Mesenchymal stem cell (in vitro differentiated cells and primary cell): Measurements from ENCODE around the gene ZNF37A.
"Not testable (repeated sequence)": the region's sequence is repeated elsewhere in the genome, so short reads cannot be mapped to it uniquely, and the experiment has no call there.

Source experiments
- DNase-seq: peaks from one replicate; pipeline ENCODE4 v3.0.0-alpha.2; 2013
- H2AFZ ChIP-seq: one replicate; pipeline ENCODE4 v1.6.1; 2013; ENCODE audit warnings: low read depth, mild to moderate bottlenecking, control low read depth, inconsistent platforms, low read length, moderate library complexity
- H2AK5ac ChIP-seq: 2 replicates; pipeline ENCODE4 v1.6.1; 2013; ENCODE audit warnings: low read length, moderate library complexity, mild to moderate bottlenecking, inconsistent platforms; ENCODE audit not compliant: severe bottlenecking
- H2BK120ac ChIP-seq: one replicate; pipeline ENCODE4 v1.6.1; 2013; ENCODE audit warnings: low read depth, mild to moderate bottlenecking, inconsistent platforms, low read length, moderate library complexity
- H2BK12ac ChIP-seq, 2 experiments: one replicate each; pipeline ENCODE4 v1.6.1; 2013; ENCODE audit warnings: inconsistent platforms in 2 of 2, low read length in 2 of 2, mild to moderate bottlenecking in 2 of 2, moderate library complexity in 2 of 2, control low read depth in 1 of 2
- H2BK15ac ChIP-seq: one replicate; pipeline ENCODE4 v1.6.1; 2013; ENCODE audit warnings: mild to moderate bottlenecking, low read depth, inconsistent platforms; ENCODE audit not compliant: poor library complexity, severe bottlenecking
- H2BK5ac ChIP-seq: 2 replicates; pipeline ENCODE4 v1.6.1; 2013; ENCODE audit warnings: low read depth, mild to moderate bottlenecking, low read length, control low read depth, inconsistent platforms; ENCODE audit not compliant: poor library complexity, severe bottlenecking
- H3K14ac ChIP-seq, 2 experiments: one replicate each; pipeline ENCODE4 v1.6.1; 2013; ENCODE audit warnings: inconsistent platforms in 2 of 2, low read length in 2 of 2, control low read depth in 1 of 2, mild to moderate bottlenecking in 1 of 2, moderate library complexity in 1 of 2
- H3K18ac ChIP-seq, 2 experiments: one replicate each; pipeline ENCODE4 v1.6.1; 2013; ENCODE audit warnings: inconsistent platforms in 2 of 2, low read length in 2 of 2, control low read depth in 1 of 2, low read depth in 1 of 2, mild to moderate bottlenecking in 1 of 2
- H3K23ac ChIP-seq, 2 experiments: one replicate each; pipeline ENCODE4 v1.6.1; 2013; ENCODE audit warnings: inconsistent platforms in 2 of 2, low read length in 2 of 2, mild to moderate bottlenecking in 2 of 2, moderate library complexity in 2 of 2, control low read depth in 1 of 2
- H3K27ac ChIP-seq: 2 replicates; pipeline ENCODE4 v1.5.1; 2013; ENCODE audit warnings: mild to moderate bottlenecking, moderate library complexity, low read length, control low read depth, inconsistent platforms; ENCODE audit not compliant: poor library complexity, severe bottlenecking
- H3K27me3 ChIP-seq, 2 experiments: 2 replicates each; pipeline versions ENCODE4 v1.6.1 to v1.7.0; 2013; ENCODE audit warnings: low read length in 2 of 2, mild to moderate bottlenecking in 2 of 2, moderate library complexity in 2 of 2, control low read depth in 1 of 2, inconsistent platforms in 1 of 2; ENCODE audit not compliant: control insufficient read depth in 1 of 2, insufficient read depth in 1 of 2
- H3K36me3 ChIP-seq, 2 experiments: 2 replicates each; pipeline versions ENCODE4 v1.6.1 to v1.7.0; 2013; ENCODE audit warnings: low read length in 2 of 2, control low read depth in 1 of 2, inconsistent platforms in 1 of 2, low read depth in 1 of 2, mild to moderate bottlenecking in 1 of 2; ENCODE audit not compliant: insufficient read depth in 2 of 2, control insufficient read depth in 1 of 2
- H3K4ac ChIP-seq, 2 experiments: one replicate each; pipeline ENCODE4 v1.6.1; 2013; ENCODE audit warnings: inconsistent platforms in 2 of 2, low read length in 2 of 2, mild to moderate bottlenecking in 2 of 2, moderate library complexity in 2 of 2, control low read depth in 1 of 2, low read depth in 1 of 2
- H3K4me1 ChIP-seq: 2 replicates; pipeline ENCODE4 v1.6.1; 2013; ENCODE audit warnings: low read depth, low read length, control low read depth; ENCODE audit not compliant: control insufficient read depth, insufficient read depth
- H3K4me2 ChIP-seq: 2 replicates; pipeline ENCODE4 v1.6.1; 2013; ENCODE audit warnings: low read length, mild to moderate bottlenecking, inconsistent platforms; ENCODE audit not compliant: poor library complexity, severe bottlenecking
- H3K4me3 ChIP-seq, 2 experiments: 2 replicates each; pipeline versions ENCODE4 v1.5.1 to v1.7.0; 2013; ENCODE audit warnings: low read length in 2 of 2, mild to moderate bottlenecking in 2 of 2, control low read depth in 1 of 2, low read depth in 1 of 2; ENCODE audit not compliant: insufficient read depth in 1 of 2
- H3K79me1 ChIP-seq: replicated peaks from 2 replicates; pipeline ENCODE4 v1.6.1; 2013; ENCODE audit warnings: mild to moderate bottlenecking, control low read depth, low read length, inconsistent platforms; ENCODE audit not compliant: poor library complexity, severe bottlenecking
- H3K9ac ChIP-seq: 2 replicates; pipeline ENCODE4 v1.7.0; 2013; ENCODE audit warnings: mild to moderate bottlenecking, low read length, moderate library complexity
- H3K9me3 ChIP-seq: 2 replicates; pipeline ENCODE4 v1.7.0; 2013; ENCODE audit warnings: mild to moderate bottlenecking, low read length; ENCODE audit not compliant: control insufficient read depth
- H4K8ac ChIP-seq: one replicate; pipeline ENCODE4 v1.6.1; 2013; ENCODE audit warnings: inconsistent platforms, mild to moderate bottlenecking, low read length, moderate library complexity
- H4K91ac ChIP-seq: one replicate; pipeline ENCODE4 v1.6.1; 2013; ENCODE audit warnings: mild to moderate bottlenecking, low read length, inconsistent platforms
- WGBS: methylation state at CpG from one replicate; pipeline ENCODE4 v1.1.7; 2013; ENCODE audit warnings: mixed read lengths; 5-methylcytosine and 5-hydroxymethylcytosine counted together

The ZNF37A gene

GRCh38 chr10:38072552-38072951 is 21.6 kb upstream of the ZNF37A start:
- H3K4ac ChIP-seq: no peak overlapping the region
- no peak overlapping the region for H2BK120ac ChIP-seq
- H3K9me3 ChIP-seq: no peaks in the 10 kb centered on the region
- H3K27ac ChIP-seq: no peak overlapping the region
- H3K23ac ChIP-seq: no peak overlapping the region
- no peak overlapping the region for H2BK12ac ChIP-seq
- H3K36me3 ChIP-seq: no peaks in the 10 kb centered on the region
- H2AFZ ChIP-seq: no peak overlapping the region
- H3K14ac ChIP-seq: no peak overlapping the region
- H3K79me1 ChIP-seq: no peaks in the 10 kb centered on the region
- H2BK5ac ChIP-seq: no peak overlapping the region
- H3K9ac ChIP-seq: no peak overlapping the region
- H3K4me3 ChIP-seq: no peak overlapping the region
- no peak overlapping the region for H4K8ac ChIP-seq
- no peak overlapping the region for H3K18ac ChIP-seq
- no peak overlapping the region for H3K4me2 ChIP-seq
- no peak overlapping the region for H4K91ac ChIP-seq
- H2BK15ac ChIP-seq: no peak overlapping the region
- H2AK5ac ChIP-seq: no peak overlapping the region
- H3K27me3 ChIP-seq: no peaks in the 10 kb centered on the region
- peaks cover 2% of the 10 kb centered on the region for H3K4me1 ChIP-seq
- no peak for DNase-seq

GRCh38 chr10:38076687-38077086 is 17.4 kb upstream of the ZNF37A start:
- no peak overlapping the region for H2AK5ac ChIP-seq
- no peaks in the 10 kb centered on the region for H3K36me3 ChIP-seq
- H3K9me3 ChIP-seq: no peaks in the 10 kb centered on the region
- no peak overlapping the region for H4K8ac ChIP-seq
- H3K4ac ChIP-seq: no peak overlapping the region
- H4K91ac ChIP-seq: no peak overlapping the region
- 42% methylated on average over 2 of the region's 2 CpGs for WGBS
- no peak overlapping the region for H3K23ac ChIP-seq
- H2AFZ ChIP-seq: no peak overlapping the region
- H2BK5ac ChIP-seq: no peak overlapping the region
- no peak overlapping the region for H2BK15ac ChIP-seq
- no peak overlapping the region for H3K4me2 ChIP-seq
- no peak overlapping the region for H3K18ac ChIP-seq
- H3K9ac ChIP-seq: no peak overlapping the region
- no peaks in the 10 kb centered on the region for H3K79me1 ChIP-seq
- no peak overlapping the region for H2BK12ac ChIP-seq
- no peak overlapping the region for H3K14ac ChIP-seq
- DNase-seq: no peak
- H2BK120ac ChIP-seq: no peak overlapping the region
- H3K27ac ChIP-seq: no peak overlapping the region
- H3K27me3 ChIP-seq: no peaks in the 10 kb centered on the region
- H3K4me3 ChIP-seq: no peak overlapping the region
- H3K4me1 ChIP-seq: no peaks in the 10 kb centered on the region

- H3K4me3 ChIP-seq: peak overlapping the region in 1 of 2 experiments; percentile 96
- not testable (repeated sequence) for H2BK5ac ChIP-seq, H2AFZ ChIP-seq, H3K4me2 ChIP-seq, H3K79me1 ChIP-seq, H4K8ac ChIP-seq, H3K18ac ChIP-seq, H4K91ac ChIP-seq, H3K9me3 ChIP-seq, H2BK12ac ChIP-seq, H3K4me1 ChIP-seq, H3K27ac ChIP-seq, H3K4ac ChIP-seq, H3K27me3 ChIP-seq, DNase-seq, H2AK5ac ChIP-seq, H3K23ac ChIP-seq, H3K14ac ChIP-seq, H2BK15ac ChIP-seq, H2BK120ac ChIP-seq
- H3K9ac ChIP-seq: peak overlapping the region; percentile 96
- H3K36me3 ChIP-seq: peaks cover 0 to 27% of the 10 kb centered on the region in 2 experiments
- 92% methylated on average over 15 of the region's 15 CpGs for WGBS
Measured at GRCh38 chr10:38093318-38093717, 819 bp upstream of the ZNF37A start.

- H3K4me3 ChIP-seq: peak overlapping the region in 1 of 2 experiments; percentile 96
- no peaks in the 10 kb centered on the region for H3K27me3 ChIP-seq
- H3K9me3 ChIP-seq: peaks cover 10% of the 10 kb centered on the region
- no peak overlapping the region for H3K23ac ChIP-seq
- H2BK12ac ChIP-seq: no peak overlapping the region
- H3K9ac ChIP-seq: peak overlapping the region; percentile 96
- WGBS: 91% methylated on average over 10 of the region's 16 CpGs
- H2BK5ac ChIP-seq: no peak overlapping the region
- no peak overlapping the region for H3K14ac ChIP-seq
- no peak for DNase-seq
- H3K4me2 ChIP-seq: no peak overlapping the region
- H2AFZ ChIP-seq: peak overlapping the region; percentile 42
- peaks cover 1% of the 10 kb centered on the region for H3K4me1 ChIP-seq
- H2BK120ac ChIP-seq: no peak overlapping the region
- H2AK5ac ChIP-seq: no peak overlapping the region
- H3K79me1 ChIP-seq: no peaks in the 10 kb centered on the region
- no peak overlapping the region for H4K8ac ChIP-seq
- no peak overlapping the region for H3K4ac ChIP-seq
- H4K91ac ChIP-seq: no peak overlapping the region
- no peak overlapping the region for H3K27ac ChIP-seq
- no peak overlapping the region for H2BK15ac ChIP-seq
- H3K18ac ChIP-seq: no peak overlapping the region
- peaks cover 0 to 31% of the 10 kb centered on the region in 2 experiments for H3K36me3 ChIP-seq
Measured at GRCh38 chr10:38093816-38094157, 350 bp upstream of the ZNF37A start.
